ENCODE data around the gene GDI2.
"Not testable (repeated sequence)": the region's sequence is repeated elsewhere in the genome, so short reads cannot be mapped to it uniquely, and the experiment has no call there.

GDI2 gene

DNA sequence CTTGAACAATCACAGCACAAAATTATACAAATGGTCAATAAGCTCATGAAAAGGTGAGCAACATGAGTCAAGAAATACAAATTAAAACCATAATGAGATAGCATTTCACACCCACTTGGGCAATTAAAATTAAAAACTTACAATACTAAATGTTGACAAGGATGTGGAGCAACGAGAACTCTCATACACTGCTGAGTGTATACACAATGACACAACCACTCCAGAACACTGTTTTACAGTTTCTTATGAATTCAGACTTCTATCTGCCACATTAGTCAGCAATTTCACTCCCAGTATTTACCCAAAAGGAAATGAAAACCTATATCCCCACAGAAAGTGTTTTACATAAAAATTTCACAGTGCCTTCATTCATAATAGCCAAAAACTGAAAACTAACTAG is 31.1 kb downstream of the GDI2 start:
- no peak for DNase-seq (ENCODE audit: low spot score)

DNA sequence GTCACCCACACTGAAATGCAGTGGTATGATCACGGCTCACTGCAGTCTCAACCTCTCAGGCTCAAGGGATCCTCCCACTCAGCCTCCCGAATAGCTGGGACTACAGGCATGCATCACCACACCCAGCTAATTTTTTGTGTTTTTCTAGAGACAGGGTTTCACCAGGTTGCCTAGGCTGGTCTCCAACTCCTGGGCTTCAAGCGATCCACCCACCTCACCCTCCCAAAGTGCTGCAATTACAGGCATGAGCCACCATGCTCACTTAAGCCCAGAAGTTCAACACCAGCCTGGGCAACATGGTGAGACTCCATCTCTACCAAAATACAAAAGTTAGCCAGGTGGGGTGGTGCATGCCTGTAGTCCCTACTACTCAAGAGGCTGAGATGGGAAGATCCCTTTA is 33.5 kb downstream of the GDI2 start:
- DNase-seq (ENCODE audit: low spot score) = no peak

DNA sequence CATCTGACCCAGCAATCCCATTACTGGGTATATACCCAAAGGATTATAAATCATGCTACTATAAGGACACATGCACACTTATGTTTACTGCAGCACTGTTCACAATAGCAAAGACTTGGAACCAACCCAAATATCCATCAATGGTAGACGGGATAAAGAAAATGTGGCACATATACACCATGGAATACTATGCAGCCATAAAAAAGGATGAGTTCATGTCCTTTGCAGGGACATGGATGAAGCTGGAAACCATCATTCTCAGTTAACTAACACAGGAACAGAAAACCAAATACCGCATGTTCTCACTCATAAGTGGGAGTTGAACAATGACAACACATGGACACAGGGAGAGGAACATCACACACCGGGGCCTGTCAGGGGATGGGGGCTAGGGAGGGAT is 35.5 kb downstream of the GDI2 start:
- not testable (repeated sequence) for DNase-seq (ENCODE audit: low spot score)

DNA sequence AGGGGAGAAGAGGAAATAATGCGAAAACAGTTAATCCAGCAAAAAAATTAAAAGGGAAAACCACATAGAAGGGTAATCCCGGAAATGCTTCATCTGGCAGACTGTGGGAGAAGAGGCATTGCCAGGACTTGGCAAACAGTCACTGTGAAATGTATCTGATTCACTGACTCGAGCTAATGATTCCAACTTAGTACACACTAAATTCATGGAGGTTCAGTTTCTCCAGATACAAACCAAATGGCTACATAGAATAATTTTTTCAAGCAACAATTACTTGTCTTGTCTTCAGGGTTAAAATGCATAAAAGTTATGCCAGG is 36.4 kb downstream of the GDI2 start:
- DNase-seq (ENCODE audit: low spot score) = no peak

DNA sequence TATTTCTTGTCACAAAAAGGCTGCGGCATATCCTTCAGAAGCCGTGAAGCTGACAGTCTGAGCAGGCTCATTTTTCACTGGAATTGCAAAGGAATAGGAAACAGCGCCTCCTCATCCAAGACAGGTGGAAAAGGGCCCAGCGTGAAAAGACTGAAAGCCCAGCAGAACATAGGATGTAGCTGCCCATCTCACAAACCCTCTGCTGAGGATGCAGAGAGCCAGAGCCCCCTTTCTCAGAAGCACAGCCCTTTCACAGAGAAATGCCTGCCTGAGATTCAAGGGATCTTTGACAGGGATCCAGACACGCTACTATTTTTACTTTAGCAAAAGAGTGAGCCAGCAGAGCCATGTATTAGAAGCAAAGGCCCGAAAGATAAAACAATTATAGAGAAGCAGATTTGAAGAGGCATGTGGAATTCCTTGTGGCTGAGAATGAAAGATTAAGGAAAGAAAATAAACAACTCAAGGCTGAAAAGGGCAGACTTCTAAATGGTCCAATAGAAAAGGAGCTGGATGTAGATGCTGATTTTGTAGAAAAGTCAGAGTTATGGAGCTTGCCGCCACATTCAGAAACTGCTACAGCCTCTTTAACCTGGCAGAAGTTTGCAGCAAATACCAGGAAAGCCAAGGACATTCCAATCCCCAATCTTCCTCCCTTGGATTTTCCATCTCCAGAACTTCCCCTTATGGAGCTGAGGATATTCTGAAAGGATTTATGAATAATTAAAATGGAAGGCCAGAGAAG is 36.9 kb downstream of the GDI2 start:
- DNase-seq (ENCODE audit: low spot score) = no peak

DNA sequence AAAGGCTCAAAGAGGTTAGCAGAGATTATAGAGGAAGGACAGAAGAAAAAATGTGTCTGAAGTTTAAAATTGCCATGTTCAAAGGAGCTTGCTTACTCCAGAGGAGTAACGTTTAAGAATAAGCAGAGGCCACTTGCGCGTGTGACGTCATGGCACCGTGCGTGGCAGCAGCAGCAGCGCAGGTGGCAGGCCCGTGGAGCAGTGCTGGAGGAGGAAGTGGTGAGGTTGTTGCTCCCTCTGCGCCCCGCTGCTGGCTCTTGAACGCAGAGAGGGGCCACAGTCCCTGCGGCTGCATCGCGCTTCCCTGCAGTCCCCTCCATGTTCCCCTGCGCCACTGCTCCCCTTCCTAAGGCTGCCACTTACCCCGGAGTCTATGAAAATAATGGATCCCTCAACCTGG is 37.5 kb downstream of the GDI2 start:
- DNase-seq (ENCODE audit: low spot score) = no peak

DNA sequence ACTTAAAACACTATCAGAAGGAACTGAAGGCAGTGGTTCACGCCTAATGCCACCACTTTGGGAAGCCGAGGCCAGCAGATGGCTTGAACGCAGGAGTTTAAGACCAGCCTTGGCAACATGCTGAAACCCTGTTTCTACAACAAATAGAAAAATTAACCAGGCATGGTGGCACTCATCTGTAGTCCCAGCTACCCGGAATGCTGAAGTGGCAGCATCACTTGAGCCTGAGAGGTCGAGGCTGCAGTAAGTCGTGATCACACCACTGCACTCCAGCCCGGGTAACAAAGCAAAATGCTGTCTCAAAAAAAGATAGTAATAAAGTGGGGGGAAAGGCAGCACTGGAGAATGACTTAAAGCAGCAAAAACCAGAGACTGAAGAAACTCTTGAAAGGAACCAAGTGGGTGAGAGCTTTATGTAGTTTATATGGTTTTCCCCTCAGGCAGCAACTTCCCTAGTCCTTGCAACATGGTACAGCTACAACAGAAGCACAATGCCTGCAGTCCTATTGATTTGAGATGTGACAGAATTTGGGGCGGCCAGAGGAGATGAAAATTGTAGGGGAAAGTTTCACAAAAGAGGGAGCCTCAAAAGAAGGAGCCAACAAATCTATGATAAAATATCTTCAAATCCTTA is 38.1 kb downstream of the GDI2 start:
- DNase-seq (ENCODE audit: low spot score) = no peak

DNA sequence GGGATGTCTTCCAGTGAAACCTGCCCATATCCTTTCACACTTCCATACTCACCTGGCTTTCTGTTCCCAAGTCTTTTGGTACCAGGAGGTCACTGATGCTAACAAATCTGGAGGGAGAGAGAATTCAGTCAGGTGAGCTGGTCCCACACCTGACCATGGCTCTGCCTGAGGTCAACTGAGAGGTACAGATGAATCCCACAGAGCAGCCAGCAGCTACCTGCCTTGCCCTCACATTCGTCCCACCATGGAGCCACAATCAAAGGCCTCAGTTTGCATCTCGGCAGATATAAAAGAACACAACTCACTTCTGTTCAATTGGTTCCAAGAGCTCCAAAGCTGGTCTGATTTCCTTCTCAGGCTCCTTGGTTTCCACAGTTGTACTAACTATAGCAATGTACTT is 47.0 kb downstream of the GDI2 start:
- no peak for DNase-seq (ENCODE audit: low spot score)

DNA sequence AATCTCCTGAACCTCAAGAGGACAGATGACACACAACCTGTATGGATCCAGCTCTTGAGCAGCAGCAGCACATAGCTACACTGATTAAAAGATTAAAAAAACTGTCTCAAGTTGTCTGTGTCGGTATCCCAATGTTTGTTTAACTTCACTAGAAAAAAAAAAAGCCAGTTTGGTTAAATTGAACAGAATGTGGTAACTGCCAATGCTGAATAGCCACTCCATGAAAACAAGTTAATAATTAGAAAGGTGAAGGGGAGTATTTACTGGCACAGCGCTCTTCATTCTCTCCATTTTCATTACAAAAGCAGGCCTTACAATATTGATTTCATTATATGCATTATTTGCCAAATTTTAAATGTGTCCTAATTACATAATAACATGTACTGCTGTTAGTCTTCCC is 47.6 kb downstream of the GDI2 start:
- DNase-seq (ENCODE audit: low spot score) = no peak

DNA sequence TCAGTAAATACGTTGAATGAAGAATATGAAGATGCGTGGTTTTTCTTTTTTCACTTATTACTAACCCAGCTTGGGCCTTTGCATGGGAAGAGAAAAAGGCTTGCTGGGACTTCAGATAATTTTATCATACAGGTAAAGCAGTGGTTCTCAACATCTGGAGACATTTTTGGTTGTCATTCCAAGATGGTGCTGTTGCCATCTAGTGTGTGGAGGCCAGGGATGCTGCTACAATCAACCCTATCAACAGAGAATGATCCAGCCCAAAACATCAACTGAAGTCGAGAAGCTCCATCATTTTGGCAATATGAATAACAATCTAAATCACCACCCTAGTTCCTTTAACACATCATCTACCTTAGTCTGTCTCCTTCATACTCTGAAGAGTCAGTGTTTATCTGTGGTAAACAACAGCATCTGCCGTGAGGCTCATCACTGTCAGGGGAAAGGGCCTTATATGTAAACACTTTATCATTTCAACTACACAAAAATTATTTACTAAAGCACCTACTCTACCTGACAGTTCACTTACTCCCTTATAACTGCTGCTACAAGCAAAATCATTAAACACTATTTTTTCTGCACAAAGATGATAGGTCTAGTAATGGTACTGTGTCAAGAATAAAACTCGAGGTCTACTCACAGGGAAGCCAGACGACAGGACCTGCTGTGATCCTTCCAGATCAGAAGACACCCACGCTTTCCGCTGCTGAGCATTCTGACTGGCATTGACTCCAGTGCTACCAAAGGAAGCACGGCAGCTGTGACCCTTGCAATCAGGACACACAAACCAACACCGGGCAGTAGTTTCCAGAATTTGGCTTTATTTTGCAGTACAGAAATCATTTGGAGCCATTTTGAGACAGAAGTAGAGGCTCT is 48.6 kb downstream of the GDI2 start:
- no peak for DNase-seq (ENCODE audit: low spot score)

DNA sequence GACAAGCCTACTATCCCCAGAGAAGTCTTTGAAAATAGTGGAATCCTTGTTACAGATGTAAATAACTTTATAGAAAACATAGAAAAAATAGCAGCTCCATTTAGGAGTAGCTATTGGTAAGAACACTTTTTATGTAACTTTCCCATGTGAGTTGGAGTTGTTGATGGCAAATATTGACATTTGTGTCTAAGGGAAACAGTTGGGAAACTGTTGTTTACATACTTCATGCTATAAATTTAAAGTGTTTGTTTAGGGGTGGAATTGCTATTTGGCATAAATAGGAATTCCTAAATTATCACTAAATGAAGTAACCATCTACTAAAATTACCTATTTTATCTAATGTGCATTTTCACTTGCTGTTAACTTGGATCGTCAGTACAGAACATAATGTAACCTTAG is 50.7 kb downstream of the GDI2 start:
- DNase-seq (ENCODE audit: low spot score) = no peak

DNA sequence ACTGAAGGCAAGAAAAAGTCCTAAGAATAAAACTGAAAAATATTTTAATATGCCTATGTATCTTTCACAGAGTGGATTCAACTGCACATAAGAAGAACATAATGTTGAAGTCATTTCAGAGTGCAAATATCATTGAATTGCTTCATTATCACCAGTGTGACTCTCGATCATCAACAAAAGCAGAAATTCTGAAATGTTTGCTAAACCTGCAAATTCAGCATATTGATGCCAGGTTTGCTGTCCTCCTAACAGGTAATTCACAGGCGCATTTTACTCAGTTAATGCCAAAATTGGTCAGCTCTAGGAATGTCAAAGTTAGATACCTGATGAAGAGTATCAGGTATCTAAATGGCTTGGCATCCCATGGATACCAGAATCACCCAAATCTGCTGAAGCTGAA is 52.0 kb downstream of the GDI2 start:
- DNase-seq (ENCODE audit: low spot score) = no peak

DNA sequence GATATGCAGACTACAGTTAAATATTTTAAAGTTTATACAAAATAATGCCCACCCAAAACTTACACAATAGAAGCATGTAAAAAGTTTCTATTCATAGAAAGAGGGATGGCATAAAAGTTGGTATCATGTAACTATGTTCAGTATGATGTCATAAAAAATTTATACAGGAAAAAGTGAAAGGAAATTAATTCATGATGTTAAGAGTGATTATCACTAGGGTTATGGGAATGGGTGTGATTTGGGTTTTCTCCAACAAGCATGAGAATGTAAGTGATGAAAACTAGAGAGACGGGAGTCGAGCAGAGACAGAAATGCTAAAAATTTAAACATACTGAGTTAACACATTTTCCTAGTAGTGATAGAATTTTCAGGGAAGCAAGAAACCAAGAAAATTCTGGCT is 52.7 kb downstream of the GDI2 start:
- DNase-seq (ENCODE audit: low spot score) = no peak

DNA sequence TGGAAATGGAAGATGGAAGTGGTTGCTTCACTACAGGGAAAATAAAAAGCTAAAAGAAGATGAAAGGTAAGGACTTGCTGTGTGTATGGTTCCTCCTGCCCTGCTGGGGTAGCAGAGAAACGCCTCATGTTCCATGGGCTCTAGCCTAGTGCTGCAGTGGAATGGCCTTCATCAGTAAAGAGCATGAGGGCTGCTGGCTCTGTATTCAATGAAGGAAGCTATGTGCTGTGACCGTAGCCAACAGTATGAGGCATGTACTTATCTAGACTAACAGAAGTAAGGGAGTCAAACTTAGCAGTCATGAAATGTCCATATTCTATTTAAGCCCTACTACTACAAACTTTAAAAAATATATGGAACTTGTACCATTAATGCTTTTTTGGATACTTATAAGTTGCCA is 54.3 kb downstream of the GDI2 start:
- no peak for DNase-seq (ENCODE audit: low spot score)

DNA sequence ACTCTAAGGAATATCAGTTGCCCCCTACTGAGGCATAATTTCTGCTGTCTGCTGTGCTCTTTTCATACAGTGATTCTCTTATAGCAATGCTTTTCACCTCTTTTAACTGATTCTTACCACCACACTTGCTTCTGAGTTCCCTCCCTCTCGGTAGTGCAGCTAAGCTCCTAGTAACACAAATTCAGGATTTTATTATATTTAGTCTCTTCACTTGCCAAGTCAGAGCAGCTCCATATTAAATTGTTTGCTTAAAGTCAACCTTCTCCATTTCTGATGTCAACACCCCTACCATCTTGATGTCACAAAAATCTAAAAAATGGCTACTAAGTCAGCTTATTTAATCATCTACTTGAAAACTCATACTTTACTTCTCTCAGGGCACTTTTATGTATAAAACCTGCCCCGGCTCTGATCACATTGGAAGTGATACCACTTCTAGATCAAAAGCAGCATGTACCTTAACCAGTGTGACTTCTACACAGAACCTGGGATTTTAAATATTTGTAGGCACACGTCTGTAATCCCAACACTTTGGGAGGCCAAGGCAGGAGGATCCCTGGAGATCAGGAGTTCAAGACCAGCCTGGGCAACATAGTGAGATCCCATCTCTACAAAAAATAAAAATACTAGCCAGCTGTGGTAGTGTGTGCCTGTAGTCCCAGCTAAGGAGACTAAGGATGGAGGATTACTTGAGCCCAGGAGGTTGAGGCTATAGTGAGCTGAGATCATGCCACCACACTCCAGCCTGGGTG is 55.3 kb downstream of the GDI2 start:
- no peak for DNase-seq (ENCODE audit: low spot score)

DNA sequence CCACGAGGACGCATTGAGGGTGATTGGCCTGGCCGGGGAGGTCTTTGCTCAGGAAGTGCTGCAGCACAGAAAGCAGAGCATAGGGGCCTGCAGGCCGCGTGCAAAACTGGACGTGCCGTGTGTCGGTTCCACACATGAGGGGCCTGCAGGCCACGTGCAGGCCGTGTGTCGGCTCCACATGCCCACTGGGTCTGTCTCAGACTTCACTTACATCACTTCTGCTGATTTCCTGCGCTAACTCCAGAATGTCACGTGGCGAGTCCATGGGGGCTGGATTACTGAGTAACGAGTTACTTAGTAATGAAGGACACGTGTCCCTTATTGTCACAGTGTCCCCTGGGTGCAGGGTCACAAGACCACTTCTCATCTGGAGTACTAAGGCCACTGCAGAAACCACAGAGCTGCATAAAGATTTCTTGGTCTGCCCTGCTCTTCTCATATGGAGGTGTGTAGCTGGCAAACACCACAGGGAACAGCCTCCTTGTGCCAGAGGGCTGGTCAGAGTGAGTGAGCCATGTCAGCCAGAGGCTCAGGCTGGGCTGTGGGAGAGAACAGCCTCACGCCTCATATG is 60.8 kb downstream of the GDI2 start:
- DNase-seq (ENCODE audit: low spot score) = no peak

DNA sequence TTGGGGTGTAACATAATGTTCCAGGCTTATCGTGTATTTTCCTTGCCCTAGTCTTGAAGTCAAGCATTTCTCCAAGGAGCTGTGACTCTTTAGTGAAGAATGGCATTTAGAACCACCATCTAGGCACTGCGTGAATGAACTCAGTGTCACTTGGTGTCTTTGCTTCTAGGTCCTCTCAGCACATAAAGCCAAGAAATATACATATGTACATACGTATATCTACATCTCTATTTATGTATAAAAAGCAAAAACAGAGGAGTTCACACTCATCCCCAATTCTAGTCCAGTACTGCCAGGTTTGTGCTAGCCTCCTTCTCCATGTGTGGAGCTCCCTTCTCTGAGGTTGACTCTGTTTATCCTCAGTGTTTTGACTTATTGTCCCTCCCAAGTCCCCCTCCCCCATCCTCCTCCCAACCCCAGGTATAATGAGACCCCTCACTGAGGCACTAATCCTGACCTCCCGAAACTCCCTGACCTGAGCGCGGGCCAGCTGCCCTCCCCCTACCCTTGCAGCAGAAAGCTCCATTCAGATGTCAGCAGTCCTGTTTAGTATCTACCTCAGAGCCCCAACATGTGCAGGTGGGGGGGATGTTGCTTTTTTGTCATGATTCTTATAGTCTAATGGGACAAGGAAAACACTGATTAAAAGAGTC is 61.5 kb downstream of the GDI2 start:
- DNase-seq (ENCODE audit: low spot score) = no peak

DNA sequence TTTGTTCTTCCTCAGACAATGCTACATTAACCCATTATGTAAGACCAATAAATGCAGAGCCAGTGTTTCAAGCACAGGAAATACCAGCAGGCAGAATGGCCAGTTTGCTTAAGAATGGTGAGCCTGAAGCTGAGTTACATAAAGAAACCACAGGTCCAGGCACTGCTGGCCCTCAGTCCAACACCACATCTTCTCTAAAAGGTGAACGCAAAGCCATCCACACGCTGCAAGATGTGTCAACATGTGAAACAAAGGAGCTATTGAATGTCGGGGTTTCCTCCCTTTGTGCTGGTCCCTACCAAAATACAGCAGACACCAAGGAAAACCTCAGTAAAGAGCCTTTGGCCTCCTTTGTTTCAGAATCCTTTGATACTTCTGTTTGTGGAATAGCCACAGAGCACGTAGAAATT is 64.8 kb downstream of the GDI2 start:
- DNase-seq (ENCODE audit: low spot score) = no peak

DNA sequence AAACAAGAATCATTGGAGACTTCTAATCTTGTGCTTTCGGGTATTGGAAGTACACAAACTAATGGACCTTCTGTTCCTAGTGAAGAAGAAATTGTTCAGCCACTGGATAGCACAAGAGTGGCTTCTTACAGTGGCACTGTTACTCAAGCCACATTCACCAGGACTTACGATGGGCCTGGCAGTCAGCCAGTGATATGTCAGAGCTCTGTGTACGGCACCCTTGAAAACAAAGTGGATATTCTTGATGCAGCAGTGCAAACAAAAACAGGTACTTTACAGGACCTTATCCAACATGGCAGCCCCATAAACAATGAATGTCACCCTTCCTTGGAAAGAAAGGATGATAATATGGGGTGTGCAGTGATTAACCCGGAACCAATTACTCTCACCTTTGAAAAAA is 67.0 kb downstream of the GDI2 start:
- DNase-seq (ENCODE audit: low spot score) = no peak

DNA sequence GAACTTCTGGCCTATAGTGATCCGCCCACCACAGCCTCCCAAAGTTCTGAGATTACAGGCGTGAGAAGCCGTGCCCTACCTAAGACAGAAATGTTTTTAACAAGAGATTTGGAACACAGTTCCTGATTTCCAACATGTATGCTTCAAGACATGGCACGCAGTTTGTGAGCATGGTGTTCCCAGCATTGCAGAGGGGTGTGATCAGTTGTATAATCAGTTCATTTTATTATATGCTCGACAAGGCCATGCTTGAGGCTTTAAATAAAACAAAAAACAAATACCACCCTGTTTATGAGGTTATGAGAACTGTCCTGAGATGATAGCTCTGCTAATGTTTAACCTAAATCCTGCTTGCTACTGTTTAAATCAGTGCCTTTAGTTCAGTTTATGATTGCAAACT is 68.4 kb downstream of the GDI2 start:
- DNase-seq (ENCODE audit: low spot score) = no peak

DNA sequence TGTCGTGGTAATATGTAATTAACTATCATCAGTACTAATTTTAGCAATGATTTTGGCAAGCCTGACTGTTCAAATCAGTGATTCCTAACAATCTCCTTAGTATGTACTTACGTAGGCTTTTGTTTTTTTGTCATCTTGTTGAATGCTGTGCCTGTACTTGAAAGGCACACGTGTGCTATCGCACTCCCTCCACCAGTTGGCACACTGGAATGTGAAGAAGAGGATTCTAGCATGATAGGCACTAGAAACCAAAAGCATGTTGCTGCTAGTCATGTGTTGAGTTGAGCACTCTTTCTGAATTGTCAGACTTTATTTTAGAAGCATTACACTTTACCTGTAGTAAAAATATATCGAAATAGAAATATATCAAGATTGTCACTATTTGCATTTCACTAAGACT is 69.5 kb downstream of the GDI2 start:
- DNase-seq (ENCODE audit: low spot score) = no peak

DNA sequence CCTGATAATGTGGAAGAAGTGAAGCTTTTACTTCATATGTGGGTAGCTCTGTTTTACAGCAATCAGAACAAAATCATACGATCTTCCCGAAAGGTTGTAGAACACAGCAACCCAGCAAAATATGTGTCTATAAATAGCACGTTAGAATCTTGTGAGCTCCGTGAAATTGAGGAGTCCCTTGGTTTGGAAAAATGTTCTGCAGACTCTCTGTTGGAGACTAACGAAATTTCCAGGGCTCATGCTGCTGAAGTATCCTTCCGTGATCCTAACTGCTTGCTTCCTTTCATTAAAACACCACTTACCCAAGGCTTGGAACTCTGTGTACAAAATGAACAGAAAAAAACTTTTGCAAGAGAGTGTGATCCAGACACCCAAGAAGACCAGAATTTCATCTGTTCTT is 71.1 kb downstream of the GDI2 start:
- no peak for DNase-seq (ENCODE audit: low spot score)

All from HuH-7.5 (cell line).